ENCODE measurements around the gene GINM1.

- TF ChIP-seq YY1 (IDR thresholded peaks at IDR 0.05; ENCODE audit: low read depth) (no peak), TAF1 (IDR thresholded peaks at IDR 0.05; ENCODE audit: low read depth) (no peak), ZBTB7A (IDR thresholded peaks at IDR 0.05; ENCODE audit: low read depth) (no peak), REST (IDR thresholded peaks at IDR 0.05; ENCODE audit: low read depth) (no peak)
Measured at GRCh38 chr6:149544646-149545257, 21.4 kb upstream of the GINM1 start.

All from Ishikawa (cell line).